ENCODE data around the gene BCL3. TPM values are rescaled to one million over a fixed set of nuclear protein-coding genes. Genes with fewer than 3 reads are reported as not detected.

Gene BCL3
- total and polyA plus RNA-seq, 2 of the 4 experiments (the other 2 are of a cell fraction): 1.6 to 26.0 TPM

DNA sequence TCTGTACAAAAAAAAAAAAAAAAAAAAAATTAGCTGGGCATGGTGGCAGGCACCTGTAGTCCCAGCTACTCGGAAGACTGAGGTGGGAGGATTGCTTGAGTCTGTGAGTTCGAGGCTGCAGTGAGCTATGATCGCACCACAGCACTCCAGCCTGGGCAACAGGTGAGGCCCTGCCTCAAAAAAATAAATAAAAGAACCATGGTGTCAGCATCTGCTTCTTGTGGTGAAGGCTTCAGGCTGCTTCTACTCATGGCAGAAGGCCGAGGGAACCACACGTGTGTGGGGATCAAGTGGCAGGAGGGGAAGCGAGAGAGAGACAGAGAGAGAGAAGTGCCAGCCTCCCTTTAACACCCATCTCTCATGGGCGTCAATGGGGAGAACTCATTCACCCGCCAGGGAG, 13.5 kb downstream of the BCL3 start:
- H3K4ac ChIP-seq (ENCODE audit: low read depth, low read length): no peak overlapping the region
- in situ Hi-C loops (cut with MboI; ENCODE audit: low sequenced_read_pairs) (no loop called here), dilution Hi-C loops (cut with HindIII; ENCODE audit: low sequenced_read_pairs, unreplicated experiment) (no loop called here), intact Hi-C loops (cut with micrococcal nuclease) (loop anchor here (5.0 kb wide), 1 partner anchor 190 kb away; no protein-coding TSS in a partner anchor)
- H4K5ac ChIP-seq (ENCODE audit: low read depth, low read length): no peak overlapping the region
- H3K56ac ChIP-seq (ENCODE audit: extremely low read depth, insufficient read depth, low read length): no peak overlapping the region
- H4K20me1 ChIP-seq (ENCODE audit: insufficient read depth, low read length): peaks cover 7% of the 10 kb centered on the region; the same call in 1 of the 2 replicates
- no peak overlapping the region for H3K27ac ChIP-seq (ENCODE audit: insufficient read depth, low read length)
- H3K23ac ChIP-seq (ENCODE audit: low read depth, low read length): no peak overlapping the region
- H3K27me3 ChIP-seq (ENCODE audit: control insufficient read depth, insufficient read depth, low read length): no peaks in the 10 kb centered on the region
- no peak overlapping the region for H3K18ac ChIP-seq (ENCODE audit: low read depth, low read length)
- ChIA-PET POLR2A (ENCODE audit: unreplicated experiment) (no interaction called here), CTCF (no interaction called here)
- H2BK20ac ChIP-seq (ENCODE audit: low read depth, low read length): no peak overlapping the region
- no peak for ATAC-seq (ENCODE audit: low read depth)
- no peak overlapping the region for H3K14ac ChIP-seq (replicated peaks; ENCODE audit: low read depth, low read length)
- H3K9ac ChIP-seq (ENCODE audit: low read depth, low read length): no peak overlapping the region
- no peak for TF ChIP-seq CHD1 (IDR thresholded peaks at IDR 0.05; ENCODE audit: low read depth, low read length)
- no peak overlapping the region for H2BK15ac ChIP-seq (ENCODE audit: low read depth, low read length)
- H4K91ac ChIP-seq (ENCODE audit: insufficient read depth, low read depth, low read length): no peak overlapping the region
- no peaks in the 10 kb centered on the region for H3K9me3 ChIP-seq (ENCODE audit: control insufficient read depth, insufficient read depth, low read length)
- H3K4me3 ChIP-seq (ENCODE audit: insufficient read depth, low read depth, low read length): no peak overlapping the region
- 0 out of 2 replicates have a peak overlapping the region, but pooled peaks have one; percentile 43 for H2AK5ac ChIP-seq (ENCODE audit: low read depth, low read length)
- DNase-seq: no peak
- H3K79me1 ChIP-seq (ENCODE audit: low read depth in 1 of 2, low read length in 2 of 2): peaks cover 4 to 29% of the 10 kb centered on the region in 2 experiments; a peak in 3 of 4 replicates
- H2AFZ ChIP-seq (replicated peaks; ENCODE audit: low read length, poor library complexity): no peak overlapping the region
- peaks cover 18% of the 10 kb centered on the region for H3K4me1 ChIP-seq (ENCODE audit: control insufficient read depth, insufficient read depth, low read length)
- peaks cover 3% of the 10 kb centered on the region for H3K9me1 ChIP-seq (ENCODE audit: insufficient read depth, low read length)
- peak overlapping the region; percentile 61 for H2AK9ac ChIP-seq (replicated peaks; ENCODE audit: low read depth, low read length, poor library complexity)
- no peak overlapping the region for H2BK120ac ChIP-seq (ENCODE audit: low read depth, low read length)
- no peak overlapping the region for H3K4me2 ChIP-seq (ENCODE audit: low read depth, low read length)
- no TSS peak for BruUV-seq (replicated peaks)
- no peak overlapping the region for H2BK5ac ChIP-seq (ENCODE audit: low read depth, low read length, poor library complexity, severe bottlenecking)
- no peak overlapping the region for H4K8ac ChIP-seq (ENCODE audit: low read depth in 2 of 2, low read length in 2 of 2)
- WGBS, 2 experiments (ENCODE audit: extremely low coverage in 2 of 2, insufficient read length in 1 of 2): 80% methylated on average over 1 of the region's 8 CpGs; no CpG with 5 or more reads in 1 of the 2 experiments
- peaks cover 32% of the 10 kb centered on the region for H3K36me3 ChIP-seq (ENCODE audit: control insufficient read depth, insufficient read depth, low read length)
